PFSK-1 (cell line): ENCODE results near the gene MPC1.
A peak's percentile ranks its signal among the peaks of the same experiment; 100 is the strongest.

ENCODE experiments used
- FOXP2 ChIP-seq: optimal IDR thresholded peaks from 2 replicates; pipeline ENCODE3; 2011; ENCODE audit warnings: borderline replicate concordance, control low read depth, inconsistent platforms; ENCODE audit not compliant: insufficient read depth; ENCODE audit errors: extremely low read length, extremely low read depth
- POLR2AphosphoS5 ChIP-seq: IDR thresholded peaks from 2 replicates; pipeline ENCODE4 v1.6.1; 2012; ENCODE audit warnings: low read depth, mild to moderate bottlenecking, control low read depth, low read length, moderate library complexity
- REST ChIP-seq, 2 experiments: IDR thresholded peaks; 2 replicates each; pipeline versions ENCODE4 v1.6.1 to v1.8.0; 2011 to 2012; ENCODE audit warnings: low read depth in 2 of 2, low read length in 2 of 2, control low read depth in 1 of 2, inconsistent platforms in 1 of 2, mild to moderate bottlenecking in 1 of 2, moderate library complexity in 1 of 2; ENCODE audit not compliant: insufficient read depth in 1 of 2
- SIN3A ChIP-seq: IDR thresholded peaks from 2 replicates; pipeline ENCODE4 v1.6.1; 2012; ENCODE audit warnings: mild to moderate bottlenecking, low read length, moderate library complexity, borderline replicate concordance; ENCODE audit not compliant: insufficient read depth
- TAF1 ChIP-seq: IDR thresholded peaks from 2 replicates; pipeline ENCODE4 v1.6.1; 2012; ENCODE audit warnings: low read length, control low read depth, borderline replicate concordance; ENCODE audit not compliant: insufficient read depth

The MPC1 gene

GRCh38 chr6:166331503-166332415, 51.0 kb downstream of the MPC1 start:
- TF ChIP-seq SIN3A (no peak), REST (IDR thresholded peaks at IDR 0.05; ENCODE audit: insufficient read depth in 1 of 2, low read depth in 2 of 2, low read length in 2 of 2) (no peak), POLR2AphosphoS5 (no peak), FOXP2 (no peak), TAF1 (no peak)

DNA sequence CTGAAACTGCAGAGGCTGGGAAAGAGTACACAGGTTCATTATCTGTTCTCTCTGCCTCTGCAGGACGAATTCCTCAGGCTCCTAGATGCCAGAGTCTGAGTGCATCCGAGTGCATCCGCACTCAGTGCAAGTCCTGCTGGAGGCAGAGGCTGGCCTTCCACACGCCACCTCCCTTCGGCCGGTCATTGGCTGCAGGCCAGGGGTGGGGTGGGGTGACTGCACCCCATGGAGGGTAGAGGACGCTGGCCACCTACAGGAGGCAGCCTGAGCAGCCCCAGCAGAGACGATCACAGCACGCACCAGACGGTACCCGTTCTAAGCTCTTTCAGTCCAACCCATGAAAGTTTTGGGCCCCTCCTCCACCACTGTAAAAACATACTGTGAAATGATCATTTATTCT, 52.1 kb downstream of the MPC1 start:
- TF ChIP-seq FOXP2 (peak; percentile 25), SIN3A (no peak)

DNA sequence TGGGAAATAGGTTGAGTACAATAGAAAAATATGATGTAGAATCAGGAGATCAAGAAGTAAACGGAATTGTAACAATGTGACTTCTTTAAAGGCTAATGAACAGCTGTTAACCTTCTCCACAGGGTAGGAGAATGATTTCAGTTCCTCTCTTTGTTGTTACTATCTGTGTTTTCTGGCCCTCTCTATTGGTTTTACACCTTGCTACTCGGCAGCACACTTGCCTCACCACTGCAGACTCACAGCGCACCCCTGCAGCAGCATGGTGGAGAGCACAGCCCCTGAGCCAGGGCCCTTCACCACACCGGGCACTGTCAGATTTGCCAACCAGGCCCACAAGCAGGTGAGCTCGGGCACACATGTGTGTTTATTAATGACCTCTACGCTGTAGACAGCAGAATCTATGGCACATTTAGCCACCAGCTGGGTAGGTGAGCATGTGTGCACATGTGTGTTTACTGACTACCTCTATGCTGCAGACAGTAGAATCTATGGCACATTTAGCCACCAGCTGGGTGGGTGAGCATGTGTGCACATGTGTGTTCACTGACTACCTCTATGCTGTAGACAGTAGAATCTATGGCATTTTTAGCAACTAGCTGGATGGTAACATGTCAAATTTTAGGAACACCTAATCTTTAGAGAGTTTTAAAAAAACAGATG, 57.2 kb downstream of the MPC1 start:
- TF ChIP-seq SIN3A (no peak), POLR2AphosphoS5 (no peak), REST (IDR thresholded peaks at IDR 0.05; ENCODE audit: insufficient read depth in 1 of 2, low read depth in 2 of 2, low read length in 2 of 2) (no peak), TAF1 (no peak), FOXP2 (no peak)

- TF ChIP-seq TAF1 (no peak), SIN3A (no peak), FOXP2 (no peak), REST (IDR thresholded peaks at IDR 0.05; ENCODE audit: insufficient read depth in 1 of 2, low read depth in 2 of 2, low read length in 2 of 2) (no peak), POLR2AphosphoS5 (no peak)
Observed at GRCh38 chr6:166323395-166323794, 59.3 kb downstream of the MPC1 start.

- TF ChIP-seq TAF1 (no peak), FOXP2 (no peak), REST (IDR thresholded peaks at IDR 0.05; ENCODE audit: insufficient read depth in 1 of 2, low read depth in 2 of 2, low read length in 2 of 2) (no peak), SIN3A (no peak), POLR2AphosphoS5 (0 out of 2 replicates have a peak, but pooled peaks have one; percentile 17)
Observed at GRCh38 chr6:166318649-166319600, 63.8 kb downstream of the MPC1 start.
